ENCODE measurements around the gene PSMC1. TPM values are rescaled to one million over a fixed set of nuclear protein-coding genes. Genes with fewer than 3 reads are reported as not detected.

PSMC1 gene
- polyA plus RNA-seq, 1 donor from 2014 or later = 287 TPM

- no peaks in the 10 kb centered on the region for H3K9me2 ChIP-seq (ENCODE audit: insufficient read depth, low read length)
- no peak overlapping the region for H3K4me2 ChIP-seq (ENCODE audit: low read length)
- H3F3A ChIP-seq (ENCODE audit: insufficient read depth, low read length, poor library complexity, severe bottlenecking) = no peaks in the 10 kb centered on the region
- H2AFZ ChIP-seq (ENCODE audit: low read depth, low read length) = no peak overlapping the region
- no peaks in the 10 kb centered on the region for H3K79me2 ChIP-seq (replicated peaks; ENCODE audit: insufficient read depth, low read length)
- no peak overlapping the region for H3K27ac ChIP-seq (ENCODE audit: low read length)
- H4K20me1 ChIP-seq (ENCODE audit: insufficient read depth) = no peaks in the 10 kb centered on the region
- no peak for TF ChIP-seq TAF1 (IDR thresholded peaks at IDR 0.05; ENCODE audit: low read depth)
- TF ChIP-seq RAD21 (conservative IDR thresholded peaks at IDR 0.05) = no peak
- no peak for TF ChIP-seq CTCF (IDR thresholded peaks at IDR 0.05; ENCODE audit: poor library complexity, severe bottlenecking)
- TF ChIP-seq SMC3 (conservative IDR thresholded peaks at IDR 0.05; ENCODE audit: poor library complexity) = no peak
- TF ChIP-seq MXI1 (conservative IDR thresholded peaks at IDR 0.05; ENCODE audit: poor library complexity, severe bottlenecking) = no peak
- no peak for TF ChIP-seq EP300 (conservative IDR thresholded peaks at IDR 0.05; ENCODE audit: poor library complexity, severe bottlenecking)
- no peak for TF ChIP-seq EZH2 (IDR thresholded peaks at IDR 0.05; ENCODE audit: borderline replicate concordance, insufficient read depth, low read length, poor library complexity, severe bottlenecking)
- TF ChIP-seq REST (IDR thresholded peaks at IDR 0.05; ENCODE audit: borderline replicate concordance) = no peak
- TF ChIP-seq POLR2AphosphoS5 (IDR thresholded peaks at IDR 0.05) = no peak
- no peaks in the 10 kb centered on the region for H3K27me3 ChIP-seq (ENCODE audit: insufficient read depth, low read depth, low read length)
- H3K9me3 ChIP-seq (ENCODE audit: low read length) = no peaks in the 10 kb centered on the region
- H3K4me3 ChIP-seq (ENCODE audit: low read length) = no peak overlapping the region
- H3K9ac ChIP-seq (ENCODE audit: low read length) = no peak overlapping the region
- no peaks in the 10 kb centered on the region for H3K36me3 ChIP-seq (ENCODE audit: insufficient read depth, low read length)
These were observed 44.3 kb downstream of the PSMC1 start for GRCh38 chr14:90300611-90301047.

- TF ChIP-seq CTCF (IDR thresholded peaks at IDR 0.05; ENCODE audit: poor library complexity, severe bottlenecking) (no peak), EP300 (conservative IDR thresholded peaks at IDR 0.05; ENCODE audit: poor library complexity, severe bottlenecking) (no peak), MXI1 (conservative IDR thresholded peaks at IDR 0.05; ENCODE audit: poor library complexity, severe bottlenecking) (no peak), POLR2AphosphoS5 (IDR thresholded peaks at IDR 0.05) (no peak), EZH2 (IDR thresholded peaks at IDR 0.05; ENCODE audit: borderline replicate concordance, insufficient read depth, low read length, poor library complexity, severe bottlenecking) (no peak)
- Histone ChIP-seq H3K9ac (ENCODE audit: low read length) (no peak overlapping the region), H3K4me3 (ENCODE audit: low read length) (no peak overlapping the region), H3K9me2 (ENCODE audit: insufficient read depth, low read length) (no peaks in the 10 kb centered on the region), H3K36me3 (ENCODE audit: insufficient read depth, low read length) (no peaks in the 10 kb centered on the region), H3F3A (ENCODE audit: insufficient read depth, low read length, poor library complexity, severe bottlenecking) (no peaks in the 10 kb centered on the region), H3K79me2 (replicated peaks; ENCODE audit: insufficient read depth, low read length) (no peaks in the 10 kb centered on the region), H3K4me2 (ENCODE audit: low read length) (no peak overlapping the region), H3K27ac (ENCODE audit: low read length) (no peak overlapping the region), H2AFZ (ENCODE audit: low read depth, low read length) (no peak overlapping the region), H3K9me3 (ENCODE audit: low read length) (no peaks in the 10 kb centered on the region), H4K20me1 (ENCODE audit: insufficient read depth) (no peaks in the 10 kb centered on the region), H3K27me3 (ENCODE audit: insufficient read depth, low read depth, low read length) (no peaks in the 10 kb centered on the region)
These were observed 44.8 kb downstream of the PSMC1 start for GRCh38 chr14:90301122-90301521.
